NT2/D1 (cell line): ENCODE results near the gene TRIM5.

Source experiments
- YY1 ChIP-seq: IDR thresholded peaks from 2 replicates; pipeline ENCODE4 v1.6.1; 2011; ENCODE audit not compliant: insufficient read length, insufficient read depth
- ZNF274 ChIP-seq: IDR thresholded peaks from 2 replicates; pipeline ENCODE4 v1.6.1; 2011; ENCODE audit warnings: mild to moderate bottlenecking, low read depth, low read length

DNA sequence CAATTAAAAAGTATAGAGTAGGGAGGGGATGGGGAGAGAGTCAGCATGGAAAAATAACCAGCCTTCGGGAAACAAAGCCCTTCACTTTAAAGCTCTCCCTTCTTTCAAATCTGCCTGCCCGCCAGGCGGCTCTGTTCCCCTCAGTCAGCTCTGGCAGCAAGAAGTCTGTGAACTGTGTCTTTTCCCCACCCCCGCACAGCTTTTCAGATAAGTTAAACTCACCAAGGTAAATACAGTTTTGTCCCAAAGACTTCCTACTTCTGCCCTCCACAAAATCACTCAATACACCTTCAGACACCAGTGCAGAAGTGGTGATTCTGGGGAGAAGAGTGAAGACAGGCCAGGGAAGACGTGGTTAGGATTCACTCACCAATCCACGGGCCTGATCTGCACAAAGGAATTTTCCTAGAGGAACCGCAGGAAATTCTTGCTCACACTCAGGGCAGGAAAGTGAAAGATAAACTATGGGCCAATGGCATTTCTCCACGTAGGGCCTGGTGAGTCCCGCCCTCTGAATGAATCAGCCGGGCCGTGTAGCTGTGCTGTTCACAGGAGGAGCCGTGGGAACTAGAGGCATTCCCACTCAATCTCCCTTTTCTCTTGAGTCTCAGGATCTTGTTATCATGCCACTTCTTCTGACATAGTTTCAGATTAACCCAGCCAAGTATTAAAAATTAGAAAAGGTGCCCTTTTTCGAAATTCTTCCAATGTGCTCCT lies at the start of gene TRIM5:
- TF ChIP-seq ZNF274 (no peak), YY1 (no peak)
